DND-41 (cell line): ENCODE results near the gene TBC1D22A.
"Not testable (repeated sequence)": the region's sequence is repeated elsewhere in the genome, so short reads cannot be mapped to it uniquely, and the experiment has no call there.

ENCODE experiments used
- ATAC-seq: fragments of 200-7000 bp; cut with Tn5 transposase; 3 replicates; pipeline ENCODE4 v1.9.1; 2021; ENCODE audit warnings: low read depth; ENCODE audit not compliant: insufficient read depth
- DNase-seq: peaks from one replicate; pipeline ENCODE4 v3.0.0-alpha.2; 2020
- H2AFZ ChIP-seq: 2 replicates; pipeline ENCODE4 v1.6.0; 2012; ENCODE audit warnings: low read depth, low read length
- H3K27ac ChIP-seq: 2 replicates; pipeline ENCODE4 v1.5.1; 2012; ENCODE audit warnings: low read length, inconsistent platforms
- H3K27me3 ChIP-seq: fragments of 200-600 bp; sonication (generic); 2 replicates; pipeline ENCODE4 v1.6.0; 2012; ENCODE audit warnings: low read length, mild to moderate bottlenecking, inconsistent platforms; ENCODE audit not compliant: insufficient read depth, poor library complexity
- H3K36me3 ChIP-seq: 2 replicates; pipeline ENCODE4 v1.5.1; 2012; ENCODE audit warnings: low read length, inconsistent platforms; ENCODE audit not compliant: insufficient read depth
- H3K4me1 ChIP-seq: 2 replicates; pipeline ENCODE4 v1.5.1; 2012; ENCODE audit warnings: mild to moderate bottlenecking, low read length; ENCODE audit not compliant: insufficient read depth
- H3K4me2 ChIP-seq: 2 replicates; pipeline ENCODE4 v1.6.0; 2012; ENCODE audit warnings: mild to moderate bottlenecking, moderate library complexity, low read length, inconsistent platforms; ENCODE audit not compliant: insufficient read depth
- H3K4me3 ChIP-seq, 2 experiments: fragments of 200-600 bp in 1 of 2; shearing (Covaris generic) in 1 of 2; 2 replicates each; pipeline ENCODE4 v1.5.1; 2012 to 2016; ENCODE audit warnings: inconsistent platforms in 2 of 2, low read length in 2 of 2, mild to moderate bottlenecking in 2 of 2, low read depth in 1 of 2, moderate library complexity in 1 of 2
- H3K79me2 ChIP-seq: 2 replicates; pipeline ENCODE4 v1.6.0; 2012; ENCODE audit warnings: low read length, inconsistent platforms; ENCODE audit not compliant: insufficient read depth
- H3K9ac ChIP-seq: 2 replicates; pipeline ENCODE4 v1.6.0; 2012; ENCODE audit warnings: low read depth, mild to moderate bottlenecking, inconsistent platforms, low read length, moderate library complexity
- H3K9me3 ChIP-seq: 2 replicates; pipeline ENCODE4 v1.5.1; 2012; ENCODE audit warnings: low read length, moderate library complexity, mild to moderate bottlenecking, inconsistent platforms; ENCODE audit not compliant: insufficient read depth, severe bottlenecking
- H4K20me1 ChIP-seq: 2 replicates; pipeline ENCODE4 v1.6.0; 2012; ENCODE audit warnings: low read length; ENCODE audit not compliant: insufficient read depth
- EZH2 ChIP-seq: IDR thresholded peaks from 3 replicates; pipeline ENCODE4 v1.6.1; 2012; ENCODE audit warnings: borderline replicate concordance, low read depth, mild to moderate bottlenecking, moderate library complexity, low read length, inconsistent platforms; ENCODE audit not compliant: severe bottlenecking
- TF ChIP-seq, protein P1 (sequence below): IDR thresholded peaks from 2 replicates; pipeline ENCODE4 v1.5.1; 2012; ENCODE audit warnings: borderline replicate concordance, low read length, moderate library complexity, mild to moderate bottlenecking; ENCODE audit not compliant: poor library complexity, severe bottlenecking; ENCODE audit errors: extremely low read depth

TBC1D22A gene

DNA sequence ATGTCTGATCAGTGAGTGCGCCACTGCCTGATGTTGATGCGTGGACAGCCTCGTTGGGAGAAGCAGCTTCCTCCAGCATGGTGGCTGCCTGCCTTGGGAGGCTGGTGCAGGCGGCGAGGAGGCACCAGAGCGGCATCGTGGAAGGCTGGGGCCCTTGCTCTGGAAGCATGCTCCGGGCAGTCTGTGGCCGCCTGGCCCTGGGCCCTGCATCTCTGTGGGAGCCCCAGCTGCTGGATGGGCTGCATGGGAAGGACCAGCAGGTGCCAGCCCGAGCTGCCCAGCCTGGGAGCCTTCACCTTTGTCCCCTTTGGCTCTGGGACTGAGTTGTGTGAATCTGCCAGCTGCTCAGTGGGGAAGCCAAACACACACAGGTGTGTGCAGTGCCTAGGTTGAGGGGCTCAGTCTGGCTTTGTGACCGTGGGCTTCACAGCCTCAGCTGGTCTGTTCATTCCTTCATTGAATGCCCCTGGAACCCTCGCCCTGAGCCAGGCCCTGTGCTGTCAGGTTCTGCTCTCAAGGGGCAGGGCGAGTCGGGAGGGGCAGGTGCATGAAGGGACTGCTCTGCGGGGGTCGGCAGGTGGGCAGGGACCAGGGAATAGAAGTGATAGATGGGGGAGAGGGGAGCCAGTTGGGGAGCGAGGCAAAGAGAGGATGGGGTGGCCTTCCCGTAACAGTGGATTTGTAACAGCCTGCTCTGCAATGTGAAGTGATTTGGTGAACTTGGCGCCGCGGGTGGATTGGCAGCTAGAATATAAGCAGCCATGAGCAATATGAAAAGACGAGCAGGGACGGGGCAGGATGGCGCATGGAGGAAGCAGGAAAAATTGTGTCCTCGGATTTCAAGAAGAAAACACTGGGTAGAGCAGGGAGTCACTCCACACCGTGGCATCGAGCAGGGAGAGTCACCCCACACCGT is 354.2 kb downstream of the TBC1D22A start:
- H3K4me2 ChIP-seq: no peak overlapping the region
- no peaks in the 10 kb centered on the region; the same call in 1 of the 2 replicates for H4K20me1 ChIP-seq
- peaks cover 14% of the 10 kb centered on the region for H3K36me3 ChIP-seq
- no peak overlapping the region for H2AFZ ChIP-seq
- TF ChIP-seq, protein P1, sequence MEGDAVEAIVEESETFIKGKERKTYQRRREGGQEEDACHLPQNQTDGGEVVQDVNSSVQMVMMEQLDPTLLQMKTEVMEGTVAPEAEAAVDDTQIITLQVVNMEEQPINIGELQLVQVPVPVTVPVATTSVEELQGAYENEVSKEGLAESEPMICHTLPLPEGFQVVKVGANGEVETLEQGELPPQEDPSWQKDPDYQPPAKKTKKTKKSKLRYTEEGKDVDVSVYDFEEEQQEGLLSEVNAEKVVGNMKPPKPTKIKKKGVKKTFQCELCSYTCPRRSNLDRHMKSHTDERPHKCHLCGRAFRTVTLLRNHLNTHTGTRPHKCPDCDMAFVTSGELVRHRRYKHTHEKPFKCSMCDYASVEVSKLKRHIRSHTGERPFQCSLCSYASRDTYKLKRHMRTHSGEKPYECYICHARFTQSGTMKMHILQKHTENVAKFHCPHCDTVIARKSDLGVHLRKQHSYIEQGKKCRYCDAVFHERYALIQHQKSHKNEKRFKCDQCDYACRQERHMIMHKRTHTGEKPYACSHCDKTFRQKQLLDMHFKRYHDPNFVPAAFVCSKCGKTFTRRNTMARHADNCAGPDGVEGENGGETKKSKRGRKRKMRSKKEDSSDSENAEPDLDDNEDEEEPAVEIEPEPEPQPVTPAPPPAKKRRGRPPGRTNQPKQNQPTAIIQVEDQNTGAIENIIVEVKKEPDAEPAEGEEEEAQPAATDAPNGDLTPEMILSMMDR: no peak
- no peak for TF ChIP-seq EZH2
- no peak for ATAC-seq
- H3K9me3 ChIP-seq: no peaks in the 10 kb centered on the region
- no peaks in the 10 kb centered on the region for H3K79me2 ChIP-seq
- no peak overlapping the region for H3K4me3 ChIP-seq
- no peaks in the 10 kb centered on the region for H3K27me3 ChIP-seq
- no peak overlapping the region for H3K9ac ChIP-seq
- peaks cover under 1% of the 10 kb centered on the region; the same call in 1 of the 2 replicates for H3K4me1 ChIP-seq
- H3K27ac ChIP-seq: no peak overlapping the region
- DNase-seq: no peak

GRCh38 chr22:47117442-47117841 is 355.0 kb downstream of the TBC1D22A start:
- not testable (repeated sequence) for H3K79me2 ChIP-seq, H3K27me3 ChIP-seq, DNase-seq, H3K4me1 ChIP-seq, H3K27ac ChIP-seq, H4K20me1 ChIP-seq, H3K9ac ChIP-seq, H3K4me3 ChIP-seq, H2AFZ ChIP-seq, H3K4me2 ChIP-seq, H3K36me3 ChIP-seq, ATAC-seq, H3K9me3 ChIP-seq

DNA sequence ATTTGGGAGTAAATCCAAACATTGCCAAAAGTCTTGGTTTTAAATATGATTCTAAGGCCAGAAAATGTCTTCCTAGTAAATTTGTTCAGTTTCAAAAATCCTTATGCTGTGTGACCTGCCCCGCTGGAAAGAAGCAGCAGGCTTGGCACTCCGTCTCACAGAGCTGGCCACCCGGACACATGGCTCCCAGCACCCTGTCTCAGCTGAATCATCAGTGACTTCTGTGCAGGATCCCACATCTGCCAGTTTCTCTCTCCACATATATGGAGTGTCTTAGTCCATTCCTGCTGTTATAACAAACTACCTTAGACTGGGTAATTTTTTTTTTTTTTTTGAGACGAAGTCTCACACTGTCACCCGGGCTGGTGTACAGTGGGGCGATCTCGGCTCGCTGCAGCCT is 356.7 kb downstream of the TBC1D22A start:
- TF ChIP-seq, protein P1: no peak
- TF ChIP-seq EZH2: no peak
- no peaks in the 10 kb centered on the region; the same call in 1 of the 2 replicates for H4K20me1 ChIP-seq
- H2AFZ ChIP-seq: no peak overlapping the region
- no peaks in the 10 kb centered on the region for H3K27me3 ChIP-seq
- no peak overlapping the region for H3K4me3 ChIP-seq
- no peaks in the 10 kb centered on the region for H3K79me2 ChIP-seq
- H3K9me3 ChIP-seq: no peaks in the 10 kb centered on the region
- no peak overlapping the region for H3K9ac ChIP-seq
- H3K27ac ChIP-seq: no peak overlapping the region
- DNase-seq (no peak), ATAC-seq (no peak)
- peaks cover 25% of the 10 kb centered on the region for H3K4me1 ChIP-seq
- H3K4me2 ChIP-seq: no peak overlapping the region
- H3K36me3 ChIP-seq: no peaks in the 10 kb centered on the region

DNA sequence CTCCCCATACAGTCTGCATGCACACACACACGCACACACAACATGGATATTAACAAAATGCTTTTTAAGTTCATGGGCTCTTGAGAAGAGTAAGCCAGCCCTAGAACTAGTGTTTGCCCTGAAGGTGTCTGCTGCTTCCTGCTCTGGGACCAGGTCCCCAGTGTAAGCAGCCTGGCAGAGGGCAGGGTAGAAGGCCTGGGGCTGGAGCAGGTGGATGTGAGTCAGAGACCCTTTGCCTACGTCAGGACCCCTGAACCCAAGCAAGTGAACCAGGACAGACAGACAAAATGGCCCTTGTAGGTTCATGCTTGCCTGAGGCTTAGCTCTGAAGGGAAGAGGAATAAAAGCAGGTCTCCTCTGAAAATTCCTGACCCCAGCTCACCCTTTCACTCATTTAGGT is 357.9 kb downstream of the TBC1D22A start:
- Histone ChIP-seq H3K79me2 (no peaks in the 10 kb centered on the region), H4K20me1 (no peaks in the 10 kb centered on the region; the same call in 1 of the 2 replicates), H2AFZ (no peak overlapping the region), H3K27ac (peak overlapping the region; percentile 9; the same call in 1 of the 2 replicates), H3K36me3 (no peaks in the 10 kb centered on the region), H3K9me3 (no peaks in the 10 kb centered on the region), H3K27me3 (no peaks in the 10 kb centered on the region), H3K9ac (no peak overlapping the region), H3K4me1 (peaks cover 28% of the 10 kb centered on the region), H3K4me3 (no peak overlapping the region), H3K4me2 (no peak overlapping the region)
- DNase-seq (no peak), ATAC-seq (no peak)
- no peak for TF ChIP-seq EZH2
- TF ChIP-seq, protein P1: no peak
